Spleen (tissue), 11 donors: ENCODE results near the gene CSMD2. TPM values are rescaled to one million over a fixed set of nuclear protein-coding genes. Genes with fewer than 3 reads are reported as not detected.

Experiments used
- DNase-seq: peaks from one replicate; pipeline ENCODE4 v3.0.0-alpha.2; 2020
- H3K27ac ChIP-seq, 8 donors: fragments of 200-600 bp; sonication (generic) in 7 of 8; 1 replicate in 4 of 8; 2 replicates in 4 of 8; pipeline versions ENCODE4 v1.5.0 to v1.8.0; 2016 to 2021; ENCODE audit warnings: inconsistent platforms in 4 of 8, mild to moderate bottlenecking in 4 of 8, moderate library complexity in 1 of 8
- H3K27me3 ChIP-seq, 7 donors: fragments of 200-600 bp; sonication (generic) in 6 of 7; replicated peaks in 1 of 7; 1 replicate in 4 of 7; 2 replicates in 3 of 7; pipeline versions ENCODE4 v1.5.0 to v1.8.0; 2016 to 2021; ENCODE audit warnings: inconsistent platforms in 3 of 7, mild to moderate bottlenecking in 1 of 7
- H3K36me3 ChIP-seq, 6 donors: fragments of 200-600 bp; sonication (generic) in 5 of 6; 1 replicate in 4 of 6; 2 replicates in 2 of 6; pipeline versions ENCODE4 v1.5.0 to v1.8.0; 2016 to 2021; ENCODE audit warnings: inconsistent platforms in 2 of 6
- H3K4me1 ChIP-seq, 6 donors: fragments of 200-600 bp; sonication (generic) in 5 of 6; 1 replicate in 3 of 6; 2 replicates in 3 of 6; pipeline versions ENCODE4 v1.5.0 to v1.8.0; 2016 to 2021; ENCODE audit warnings: inconsistent platforms in 3 of 6
- H3K4me3 ChIP-seq, 8 donors: fragments of 200-600 bp; sonication (generic) in 7 of 8; 1 replicate in 4 of 8; 2 replicates in 4 of 8; pipeline versions ENCODE4 v1.5.0 to v1.8.0; 2016 to 2021; ENCODE audit warnings: inconsistent platforms in 4 of 8, mild to moderate bottlenecking in 4 of 8, moderate library complexity in 2 of 8
- H3K9me3 ChIP-seq, 8 donors: fragments of 200-600 bp; sonication (generic) in 7 of 8; 1 replicate in 4 of 8; 2 replicates in 4 of 8; pipeline versions ENCODE4 v1.5.0 to v1.8.0; 2016 to 2021; ENCODE audit warnings: inconsistent platforms in 4 of 8
- POLR2A ChIP-seq, 3 donors: fragments of 450-650 bp; IDR thresholded peaks; one replicate each; pipeline ENCODE4 v1.5.1; 2017; ENCODE audit warnings: antibody characterized with exemption in 3 of 3, mild to moderate bottlenecking in 1 of 3
- POLR2AphosphoS5 ChIP-seq, 3 donors: sonication (generic); formaldehyde crosslinking; IDR thresholded peaks; one replicate each; pipeline ENCODE4 v1.5.1; 2017; ENCODE audit warnings: antibody characterized with exemption in 3 of 3
- WGBS, 5 donors: extraction: QIAGEN DNeasy Blood & Tissue Kit in 3 of 5; methylation state at CpG; one replicate each; pipeline versions ENCODE4 v1.1.5 to v1.1.7; 2013 to 2018; 5-methylcytosine and 5-hydroxymethylcytosine counted together
- intact Hi-C: fragments of 100-400 bp; cut with DNase I; formaldehyde crosslinking; loops from one replicate; pipeline ENCODE4 v1.15.0; 2023; ENCODE audit warnings: low total_unique reads
- polyA plus RNA-seq, 3 donors: library from polyadenylated mRNA; stranded (reverse); fragments of 200-250 nt; gene quantifications; one replicate each; pipeline ENCODE4 v1.2.1, GENCODE V29; 2013
- total RNA-seq, 7 donors: library from RNA; depleted of rRNA in 3 of 7; stranded (reverse); fragments of >200 nt in 3 of 7; fragmentation: NEBNext Ultra II Directional in 4 of 7; extraction: Animal tissue kit (Norgen Biotek cat#: 25700) in 4 of 7; gene quantifications; one replicate each; pipeline versions ENCODE4 v1.1.0 to v1.2.1, GENCODE V29; 2016 to 2021
- TF ChIP-seq, protein P1 (sequence below), 11 experiments: fragments of 200-600 bp in 7 of 11; fragments of 450-650 bp in 4 of 11; sonication (generic) in 4 of 11; IDR thresholded peaks in 8 of 11; conservative IDR thresholded peaks in 3 of 11; 1 replicate in 7 of 11; 2 replicates in 4 of 11; pipeline versions ENCODE4 v1.4.0 to v1.8.0; 2016 to 2021; ENCODE audit warnings: antibody characterized with exemption in 11 of 11, inconsistent platforms in 4 of 11, mild to moderate bottlenecking in 1 of 11
- donor health status: healthy with polysubstance abuse.
- donor health status: DM: no; HTN: no; CAD: no; lungs with moderate emphysema.
- donor health status: DM: no; HTN: no; CAD: no.
- donor health status: Bipolar disorder and iron deficiency.
- donor health status: healthy.
- donor health status: DM: no; HTN: no; CAD: no.
- donor health status: DM: yes; HTN: yes; CAD: no.

CSMD2 gene
- total and polyA plus RNA-seq, 10 donors, result 0.12 to 2.7 (median 0.96) TPM

DNA sequence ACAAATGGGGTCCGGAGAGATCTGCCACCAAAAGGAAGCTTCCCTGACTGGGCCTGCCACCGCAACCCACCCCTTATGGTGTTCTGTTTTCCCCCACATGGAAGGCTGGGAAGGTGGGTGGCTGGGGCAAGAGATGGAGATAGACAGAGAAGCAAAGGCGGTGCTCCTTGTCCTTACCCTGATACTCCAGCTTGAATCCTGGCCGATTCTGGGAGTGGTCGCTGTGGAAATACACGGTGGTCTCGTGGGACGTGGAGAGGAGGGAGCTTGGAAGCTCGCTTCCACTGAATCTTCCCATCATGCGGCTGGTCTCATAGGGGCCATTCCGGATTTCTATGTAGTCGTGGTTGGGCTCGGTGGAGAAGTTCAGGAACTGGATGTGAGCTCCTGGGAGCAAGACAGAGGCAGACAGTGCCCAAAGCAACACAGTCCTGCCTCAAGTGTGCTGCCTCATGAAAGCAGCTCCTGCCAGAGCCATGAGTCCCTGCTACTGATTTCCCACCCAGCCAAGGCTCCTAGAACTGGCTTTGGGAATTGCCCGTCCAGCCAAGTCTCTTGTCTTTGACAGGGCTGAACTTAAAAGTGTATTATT is 554.1 kb downstream of the CSMD2 start:
- H3K9me3 ChIP-seq, result no peaks in the 10 kb centered on the region
- no peak overlapping the region for H3K4me3 ChIP-seq
- intact Hi-C loops, result no loop called here
- peaks cover 0 to 27% (median 0%) of the 10 kb centered on the region in 7 donors for H3K27me3 ChIP-seq
- TF ChIP-seq, protein P1, sequence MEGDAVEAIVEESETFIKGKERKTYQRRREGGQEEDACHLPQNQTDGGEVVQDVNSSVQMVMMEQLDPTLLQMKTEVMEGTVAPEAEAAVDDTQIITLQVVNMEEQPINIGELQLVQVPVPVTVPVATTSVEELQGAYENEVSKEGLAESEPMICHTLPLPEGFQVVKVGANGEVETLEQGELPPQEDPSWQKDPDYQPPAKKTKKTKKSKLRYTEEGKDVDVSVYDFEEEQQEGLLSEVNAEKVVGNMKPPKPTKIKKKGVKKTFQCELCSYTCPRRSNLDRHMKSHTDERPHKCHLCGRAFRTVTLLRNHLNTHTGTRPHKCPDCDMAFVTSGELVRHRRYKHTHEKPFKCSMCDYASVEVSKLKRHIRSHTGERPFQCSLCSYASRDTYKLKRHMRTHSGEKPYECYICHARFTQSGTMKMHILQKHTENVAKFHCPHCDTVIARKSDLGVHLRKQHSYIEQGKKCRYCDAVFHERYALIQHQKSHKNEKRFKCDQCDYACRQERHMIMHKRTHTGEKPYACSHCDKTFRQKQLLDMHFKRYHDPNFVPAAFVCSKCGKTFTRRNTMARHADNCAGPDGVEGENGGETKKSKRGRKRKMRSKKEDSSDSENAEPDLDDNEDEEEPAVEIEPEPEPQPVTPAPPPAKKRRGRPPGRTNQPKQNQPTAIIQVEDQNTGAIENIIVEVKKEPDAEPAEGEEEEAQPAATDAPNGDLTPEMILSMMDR (IDR thresholded peaks at IDR 0.05 in 8 of 11, conservative IDR thresholded peaks at IDR 0.05 in 3 of 11), result no peak
- TF ChIP-seq POLR2A (IDR thresholded peaks at IDR 0.05), result no peak
- TF ChIP-seq POLR2AphosphoS5 (IDR thresholded peaks at IDR 0.05), result no peak
- no peak for DNase-seq
- WGBS, 5 donors, result 85 to 94% (median 89%) methylated on average over 14 of the region's 14 CpGs
- H3K27ac ChIP-seq, result no peak overlapping the region
- no peaks in the 10 kb centered on the region for H3K36me3 ChIP-seq
- peaks cover 0 to 7% (median 3%) of the 10 kb centered on the region in 6 donors for H3K4me1 ChIP-seq

GRCh38 chr1:33610391-33610790 is 554.6 kb downstream of the CSMD2 start:
- peaks cover 0 to 4% (median 0%) of the 10 kb centered on the region in 6 donors for H3K4me1 ChIP-seq
- H3K9me3 ChIP-seq, result no peaks in the 10 kb centered on the region
- intact Hi-C loops, result no loop called here
- 21 to 48% (median 40%) methylated on average over 2 to 3 of the region's 3 CpGs for WGBS, 5 donors
- no peak overlapping the region for H3K27ac ChIP-seq
- no peak overlapping the region for H3K4me3 ChIP-seq
- H3K27me3 ChIP-seq, result peaks cover 0 to 26% (median 0%) of the 10 kb centered on the region in 7 donors
- H3K36me3 ChIP-seq, result no peaks in the 10 kb centered on the region
- TF ChIP-seq POLR2AphosphoS5 (IDR thresholded peaks at IDR 0.05), result no peak
- TF ChIP-seq, protein P1 (IDR thresholded peaks at IDR 0.05 in 8 of 11, conservative IDR thresholded peaks at IDR 0.05 in 3 of 11), result no peak
- no peak for TF ChIP-seq POLR2A (IDR thresholded peaks at IDR 0.05)
- DNase-seq, result no peak

- H3K36me3 ChIP-seq, result no peaks in the 10 kb centered on the region
- TF ChIP-seq POLR2A (IDR thresholded peaks at IDR 0.05) (no peak), POLR2AphosphoS5 (IDR thresholded peaks at IDR 0.05) (no peak)
- TF ChIP-seq, protein P1 (IDR thresholded peaks at IDR 0.05 in 8 of 11, conservative IDR thresholded peaks at IDR 0.05 in 3 of 11), result no peak
- H3K4me1 ChIP-seq, result peaks cover 0 to 4% (median 0%) of the 10 kb centered on the region in 6 donors
- no peak overlapping the region for H3K27ac ChIP-seq
- DNase-seq, result no peak
- intact Hi-C loops, result no loop called here
- WGBS, 5 donors, result 86 to 97% (median 93%) methylated on average over 5 of the region's 5 CpGs
- H3K4me3 ChIP-seq, result no peak overlapping the region
- H3K27me3 ChIP-seq, result peaks cover 0 to 20% (median 0%) of the 10 kb centered on the region in 7 donors
- H3K9me3 ChIP-seq, result no peaks in the 10 kb centered on the region
These were observed 555.3 kb downstream of the CSMD2 start for GRCh38 chr1:33609739-33610138.

GRCh38 chr1:33608825-33609400 is 556.1 kb downstream of the CSMD2 start:
- TF ChIP-seq POLR2A (IDR thresholded peaks at IDR 0.05) (no peak), POLR2AphosphoS5 (IDR thresholded peaks at IDR 0.05) (no peak)
- TF ChIP-seq, protein P1 (IDR thresholded peaks at IDR 0.05 in 8 of 11, conservative IDR thresholded peaks at IDR 0.05 in 3 of 11), result no peak
- peaks cover 0 to 4% (median 0%) of the 10 kb centered on the region in 6 donors for H3K4me1 ChIP-seq
- no peak overlapping the region for H3K27ac ChIP-seq
- H3K9me3 ChIP-seq, result no peaks in the 10 kb centered on the region
- intact Hi-C loops, result no loop called here
- H3K36me3 ChIP-seq, result no peaks in the 10 kb centered on the region
- peaks cover 0 to 12% (median 0%) of the 10 kb centered on the region in 7 donors for H3K27me3 ChIP-seq
- DNase-seq, result no peak
- WGBS, 5 donors, result 93 to 95% (median 94%) methylated on average over 9 of the region's 9 CpGs
- no peak overlapping the region for H3K4me3 ChIP-seq
